NCI-H1417 (cell line): ENCODE results near the gene HLCS.

Experiments
- DNase-seq, 3 experiments: peaks; one replicate each; lab custom pipeline; 2025; lab: John Stamatoyannopoulos, UW

HLCS gene

GRCh38 chr21:36722370-36723368 is 243.8 kb downstream of the HLCS start:
- DNase-seq, result no peak

- DNase-seq, result no peak
Observed at GRCh38 chr21:36721817-36722216, 244.7 kb downstream of the HLCS start.

- DNase-seq, result no peak
Observed at GRCh38 chr21:36719614-36720013, 246.9 kb downstream of the HLCS start.

DNA sequence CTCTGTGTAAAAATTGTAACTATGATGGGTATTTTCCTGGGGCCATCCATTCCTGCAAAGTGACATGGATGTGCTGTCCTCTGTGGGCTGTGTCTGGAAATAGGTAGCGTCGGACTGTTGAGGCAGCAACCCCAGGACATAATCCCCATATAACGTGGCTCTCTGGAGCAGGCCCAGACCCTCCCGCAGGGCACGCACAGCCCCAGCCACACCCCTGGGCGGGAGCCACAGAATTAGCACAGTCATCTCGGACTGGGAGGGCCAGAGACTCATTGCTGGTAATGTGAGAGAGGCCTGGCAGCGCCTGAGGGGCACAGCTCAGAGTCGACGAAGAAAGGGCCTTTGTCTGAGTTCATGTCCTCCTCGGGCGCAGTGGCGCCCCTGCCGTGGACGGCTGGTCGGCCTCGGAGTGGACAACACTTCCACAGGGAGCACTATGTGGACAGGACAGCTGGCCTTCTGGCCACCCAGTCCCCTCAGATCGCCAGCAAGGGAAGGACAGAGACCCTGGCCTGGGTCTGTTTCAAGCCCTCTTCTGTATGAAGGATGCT is 247.4 kb downstream of the HLCS start:
- no peak for DNase-seq

GRCh38 chr21:36717976-36718375 is 248.5 kb downstream of the HLCS start:
- DNase-seq, result no peak

DNA sequence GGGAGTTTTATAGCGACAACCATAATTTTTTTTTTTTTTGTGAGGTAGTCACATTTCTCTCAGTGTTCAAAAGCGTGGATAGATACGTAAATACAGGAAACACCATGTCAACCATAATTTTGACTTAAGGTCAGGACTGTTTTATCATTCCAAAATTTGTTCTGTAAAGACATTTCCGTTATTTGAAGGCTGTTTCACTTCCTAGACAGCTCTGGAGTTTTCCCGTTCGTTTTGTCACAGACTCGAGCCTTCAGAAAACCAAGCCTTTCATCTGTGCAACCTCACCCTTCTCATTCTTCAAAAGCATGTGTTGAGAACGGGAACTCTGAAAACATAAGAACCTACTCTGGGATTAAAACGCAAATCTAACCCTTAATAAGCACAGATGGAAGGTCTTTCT is 249.6 kb downstream of the HLCS start:
- no peak for DNase-seq

DNA sequence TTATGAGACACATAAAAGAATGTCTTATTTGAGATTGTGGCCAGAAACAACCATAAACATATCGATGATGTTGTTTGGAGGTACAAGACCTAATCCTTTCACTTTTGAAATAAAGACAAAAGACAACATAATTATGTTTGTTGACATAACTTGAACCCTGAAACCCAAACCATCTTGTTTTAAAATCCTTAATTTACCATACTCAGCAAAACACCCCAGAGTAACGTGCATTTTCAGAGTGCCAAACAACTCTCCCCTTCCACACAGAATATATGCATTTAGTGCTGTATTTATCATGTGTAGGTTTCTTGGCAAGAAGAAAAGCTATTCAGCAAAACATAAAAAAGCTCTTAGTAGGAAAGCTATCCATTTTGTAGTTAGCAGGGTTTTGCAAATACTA is 250.1 kb downstream of the HLCS start:
- no peak for DNase-seq

GRCh38 chr21:36713746-36714145 is 252.7 kb downstream of the HLCS start:
- peak in 1 of 3 experiments; percentile 32 for DNase-seq

DNA sequence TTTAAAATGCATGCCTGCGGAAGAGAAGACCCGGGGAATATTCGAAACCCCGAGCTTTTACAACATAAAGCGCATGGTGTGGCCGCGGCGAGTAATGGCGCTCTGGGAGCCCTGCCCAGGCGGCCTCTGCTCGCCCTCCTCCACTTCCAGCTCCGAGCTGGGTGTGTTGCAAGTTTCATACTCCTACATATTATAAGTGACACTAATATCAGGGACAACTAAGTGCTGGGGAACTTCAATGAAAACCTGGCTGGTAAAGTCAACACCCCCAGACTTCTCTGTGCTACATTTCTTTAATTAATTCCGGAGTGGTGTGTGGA is 255.8 kb downstream of the HLCS start:
- DNase-seq, result no peak

GRCh38 chr21:36709868-36710728 is 256.4 kb downstream of the HLCS start:
- no peak for DNase-seq

- no peak for DNase-seq
Observed at GRCh38 chr21:36709030-36709867, 257.2 kb downstream of the HLCS start.

GRCh38 chr21:36708286-36709029 is 258.0 kb downstream of the HLCS start:
- DNase-seq, result no peak

- no peak for DNase-seq
Observed at GRCh38 chr21:36707763-36708285, 258.6 kb downstream of the HLCS start.

GRCh38 chr21:36706951-36707762 is 259.3 kb downstream of the HLCS start:
- no peak for DNase-seq

DNA sequence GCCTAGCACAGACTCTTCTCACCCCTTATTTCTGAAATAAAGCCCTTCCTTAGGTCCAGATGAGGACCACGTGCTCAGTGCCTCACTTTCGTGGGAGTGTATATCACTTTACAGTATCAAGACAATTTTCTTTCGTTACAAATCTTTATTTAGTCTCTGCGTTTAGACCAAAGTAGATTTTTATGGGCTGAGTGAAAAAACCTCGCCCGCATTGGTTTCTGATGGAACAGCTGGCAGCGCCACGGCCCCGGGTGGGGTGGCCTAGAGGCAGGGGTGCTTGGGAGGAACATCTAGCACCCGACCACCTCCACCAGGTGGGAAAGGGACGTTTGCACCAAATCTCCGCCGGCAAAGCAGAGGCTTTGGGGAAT is 260.0 kb downstream of the HLCS start:
- DNase-seq, result no peak

GRCh38 chr21:36705679-36706481 is 260.6 kb downstream of the HLCS start:
- DNase-seq, result no peak

DNA sequence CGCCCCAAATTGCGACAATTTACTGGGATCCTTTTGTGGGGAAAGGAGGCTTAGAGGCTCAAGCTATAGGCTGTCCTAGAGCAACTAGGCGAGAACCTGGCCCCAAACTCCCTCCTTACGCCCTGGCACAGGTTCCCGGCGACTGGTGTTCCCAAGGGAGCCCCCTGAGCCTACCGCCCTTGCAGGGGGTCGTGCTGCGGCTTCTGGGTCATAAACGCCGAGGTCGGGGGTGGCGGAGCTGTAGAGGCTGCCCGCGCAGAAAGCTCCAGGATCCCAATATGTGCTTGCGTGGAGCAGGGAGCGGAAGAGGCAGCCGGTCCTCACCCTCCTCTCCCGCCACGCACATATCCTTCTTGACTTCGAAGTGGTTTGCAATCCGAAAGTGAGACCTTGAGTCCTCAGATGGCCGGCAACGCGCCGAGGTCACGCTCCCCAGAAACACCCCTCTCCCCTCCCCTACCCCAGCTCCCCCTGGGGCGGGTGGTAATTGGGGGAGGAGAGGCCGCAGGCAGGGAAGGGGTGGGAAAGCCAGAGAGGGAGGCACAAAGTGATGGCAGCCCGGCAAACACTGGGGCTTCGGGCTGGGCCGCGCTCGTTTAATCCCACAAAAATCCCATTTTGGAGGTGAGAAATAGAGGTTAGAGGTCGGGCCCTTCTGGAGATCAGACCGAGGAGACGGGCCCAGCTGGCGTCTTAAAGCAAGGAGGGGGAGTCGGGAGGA is 261.4 kb downstream of the HLCS start:
- DNase-seq, result no peak

- no peak for DNase-seq
Observed at GRCh38 chr21:36704281-36704957, 262.1 kb downstream of the HLCS start.
